Stimulated activated CD4-positive, alpha-beta T cell treated with anti-CD3 and anti-CD28 coated beads, Interleukin-2, amount 100 ng/mL, for 4 hours (primary cell): ENCODE results near the gene NCS1.

Source experiments
- DNase-seq: peaks from one replicate; pipeline ENCODE4 v3.0.0-alpha.2; 2020; ENCODE audit warnings: low read depth

Gene NCS1

DNA sequence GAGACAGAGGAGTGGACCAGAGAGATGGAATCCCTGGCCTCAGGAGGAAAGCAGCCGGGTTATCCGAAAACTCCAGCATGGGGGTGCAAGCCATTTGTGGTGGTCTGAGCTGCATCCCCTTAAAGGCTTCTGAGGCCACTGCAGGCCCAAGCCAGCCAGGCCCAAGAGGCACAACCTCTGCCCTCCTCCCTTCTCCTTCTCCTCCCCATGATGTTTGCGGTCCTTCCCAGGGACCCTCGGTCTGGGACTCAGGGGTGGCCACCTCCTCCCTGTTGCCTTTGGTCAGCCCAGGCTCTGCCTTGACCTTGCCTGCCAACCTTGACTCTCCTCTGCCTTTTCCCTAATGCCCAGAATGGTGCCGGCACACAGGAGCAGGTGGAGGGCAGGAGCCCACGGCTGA, 4.6 kb downstream of the NCS1 start:
- DNase-seq, result no peak

- no peak for DNase-seq
These were observed 5.9 kb downstream of the NCS1 start for GRCh38 chr9:130177898-130178805.

GRCh38 chr9:130179331-130179907, 7.2 kb downstream of the NCS1 start:
- no peak for DNase-seq

- no peak for DNase-seq
These were observed 8.3 kb downstream of the NCS1 start for GRCh38 chr9:130180516-130180915.

GRCh38 chr9:130181678-130182380, 9.6 kb downstream of the NCS1 start:
- no peak for DNase-seq

DNA sequence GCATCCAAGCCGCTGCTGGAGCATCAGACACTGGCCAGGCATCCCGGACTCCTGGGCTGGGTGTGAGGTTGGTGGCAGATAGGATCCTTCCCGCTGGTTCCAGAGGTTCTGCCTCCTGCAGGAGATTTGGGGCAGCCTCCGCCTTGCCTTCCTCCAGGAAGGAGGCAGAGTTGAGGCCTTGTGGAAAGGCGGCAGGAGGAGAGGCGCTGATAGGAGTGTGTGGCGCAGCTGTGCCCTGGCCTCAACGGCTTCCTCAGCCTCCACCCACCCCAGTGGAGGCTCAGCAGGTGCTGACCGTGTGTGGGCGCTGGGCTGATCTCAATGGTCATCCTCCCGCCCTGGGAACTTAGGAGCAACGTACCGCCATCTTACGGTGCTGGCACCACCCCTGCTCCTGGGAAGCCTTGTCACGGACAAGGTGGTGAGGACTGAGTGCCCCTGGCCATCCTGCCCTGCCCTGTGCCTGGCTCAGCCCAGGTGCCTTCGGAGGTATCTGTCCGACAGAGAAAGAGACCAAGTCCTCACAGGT, 10.2 kb downstream of the NCS1 start:
- no peak for DNase-seq

GRCh38 chr9:130183133-130183762, 11.0 kb downstream of the NCS1 start:
- no peak for DNase-seq

- no peak for DNase-seq
These were observed 12.8 kb downstream of the NCS1 start for GRCh38 chr9:130185017-130185416.

DNA sequence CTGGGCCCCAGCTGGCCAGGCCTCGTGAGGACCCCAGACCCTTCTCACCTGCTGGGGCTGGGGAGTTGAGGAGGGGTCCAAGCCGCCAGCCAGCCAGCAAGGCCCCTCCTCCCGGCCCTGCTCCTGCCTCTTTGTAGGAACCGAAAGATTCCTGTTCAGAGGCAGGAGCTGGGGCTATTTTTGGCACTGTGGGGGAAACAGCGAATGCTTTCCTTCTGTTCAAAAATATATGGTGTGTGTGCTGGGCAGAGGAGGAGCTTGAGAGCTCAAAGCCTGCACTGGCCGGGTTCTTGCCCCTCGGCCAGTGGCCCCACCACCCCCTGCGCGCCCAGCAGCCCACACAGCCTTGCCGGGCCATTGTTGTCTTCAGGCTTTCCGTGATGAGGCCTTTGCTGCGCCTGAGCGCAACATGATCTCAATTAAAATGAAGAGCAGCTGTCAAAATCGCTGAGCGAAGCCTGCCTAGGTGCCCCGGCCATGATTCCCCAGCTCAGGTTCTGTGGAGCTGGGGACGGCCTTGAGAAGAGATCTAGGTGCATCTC, 13.4 kb downstream of the NCS1 start:
- DNase-seq, result no peak

GRCh38 chr9:130186051-130186450, 13.8 kb downstream of the NCS1 start:
- no peak for DNase-seq

DNA sequence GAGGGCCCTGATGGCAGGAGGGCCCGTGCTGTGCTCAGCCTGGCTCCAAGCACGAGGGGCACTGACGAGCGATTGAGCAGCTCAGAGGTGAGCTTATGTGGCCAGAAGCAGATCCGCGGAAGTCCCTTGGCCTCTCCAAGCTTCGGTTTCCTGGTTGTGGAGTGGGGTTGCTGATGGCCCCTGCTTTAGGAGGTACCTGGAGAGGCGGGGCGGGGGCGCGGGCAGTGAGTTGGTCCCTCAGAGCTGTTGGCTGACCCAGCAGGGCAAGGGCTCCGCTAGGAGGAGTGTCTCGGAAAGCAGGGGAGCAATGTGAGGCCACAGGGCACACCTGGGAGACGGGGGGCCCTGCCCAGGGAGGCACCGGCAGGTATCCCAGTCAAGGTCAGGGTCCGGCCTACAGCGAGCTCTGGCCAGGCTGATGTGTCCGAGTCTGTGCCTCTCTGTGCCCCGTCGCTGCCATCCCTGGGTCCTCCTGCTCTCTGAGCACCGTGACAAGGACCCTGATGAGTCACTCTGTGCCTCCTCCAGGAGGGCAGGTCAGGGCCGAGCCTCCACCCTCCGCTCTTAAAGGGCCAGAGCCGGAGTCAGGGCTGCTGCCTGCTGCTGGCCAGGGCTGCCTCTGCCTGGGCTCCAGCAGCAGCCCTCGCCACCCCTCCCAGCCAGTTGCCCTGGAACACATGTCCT, 14.8 kb downstream of the NCS1 start:
- no peak for DNase-seq

- no peak for DNase-seq
These were observed 15.3 kb downstream of the NCS1 start for GRCh38 chr9:130187523-130187846.

DNA sequence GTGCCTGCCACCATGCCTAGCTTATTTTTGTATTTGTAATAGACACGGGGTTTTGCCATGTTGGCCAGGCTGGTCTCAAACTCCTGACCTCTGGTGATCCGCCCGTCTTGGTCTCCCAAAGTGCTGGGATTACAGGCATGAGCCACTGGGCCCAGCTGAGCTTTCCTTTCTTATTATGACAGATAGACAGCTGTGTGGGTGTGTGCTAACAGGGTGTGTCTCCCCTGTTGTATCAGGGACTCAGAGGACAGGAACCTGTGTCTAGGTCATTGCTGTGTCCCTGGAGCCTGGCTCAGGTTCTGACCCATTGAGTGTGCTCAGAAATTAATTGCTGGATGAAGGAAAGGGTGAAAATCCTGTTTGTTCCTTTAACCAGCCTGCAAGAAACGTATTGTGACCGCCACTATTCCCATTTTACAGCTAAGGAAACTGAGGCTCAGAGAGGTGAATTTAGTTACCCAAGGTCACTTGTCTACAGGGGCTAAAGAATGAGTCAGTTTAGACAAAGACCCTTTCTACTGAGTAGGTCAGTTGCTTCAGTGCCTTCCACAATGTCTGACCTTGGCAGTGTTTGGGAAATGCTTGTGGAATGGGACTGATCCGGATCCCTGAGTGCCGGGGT, 16.8 kb downstream of the NCS1 start:
- DNase-seq, result no peak

DNA sequence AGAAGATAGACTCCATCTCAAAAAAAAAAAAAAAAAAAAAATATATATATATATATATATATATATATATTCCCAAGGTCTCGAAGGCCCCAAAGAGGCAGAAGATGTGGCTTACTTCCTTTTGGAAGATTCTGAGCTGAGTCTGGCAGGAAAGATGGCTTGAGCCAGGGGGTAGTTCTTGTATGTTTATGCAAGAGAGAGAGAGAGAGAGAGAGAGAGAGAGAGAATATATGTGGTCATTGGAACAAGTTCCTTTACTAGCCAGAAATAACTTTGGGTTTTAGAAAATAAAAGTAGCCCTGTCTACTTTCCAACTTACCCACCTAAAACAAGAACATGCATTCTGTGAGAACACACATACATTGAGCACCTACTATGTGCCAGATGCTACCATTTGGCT, 17.6 kb downstream of the NCS1 start:
- DNase-seq, result no peak

DNA sequence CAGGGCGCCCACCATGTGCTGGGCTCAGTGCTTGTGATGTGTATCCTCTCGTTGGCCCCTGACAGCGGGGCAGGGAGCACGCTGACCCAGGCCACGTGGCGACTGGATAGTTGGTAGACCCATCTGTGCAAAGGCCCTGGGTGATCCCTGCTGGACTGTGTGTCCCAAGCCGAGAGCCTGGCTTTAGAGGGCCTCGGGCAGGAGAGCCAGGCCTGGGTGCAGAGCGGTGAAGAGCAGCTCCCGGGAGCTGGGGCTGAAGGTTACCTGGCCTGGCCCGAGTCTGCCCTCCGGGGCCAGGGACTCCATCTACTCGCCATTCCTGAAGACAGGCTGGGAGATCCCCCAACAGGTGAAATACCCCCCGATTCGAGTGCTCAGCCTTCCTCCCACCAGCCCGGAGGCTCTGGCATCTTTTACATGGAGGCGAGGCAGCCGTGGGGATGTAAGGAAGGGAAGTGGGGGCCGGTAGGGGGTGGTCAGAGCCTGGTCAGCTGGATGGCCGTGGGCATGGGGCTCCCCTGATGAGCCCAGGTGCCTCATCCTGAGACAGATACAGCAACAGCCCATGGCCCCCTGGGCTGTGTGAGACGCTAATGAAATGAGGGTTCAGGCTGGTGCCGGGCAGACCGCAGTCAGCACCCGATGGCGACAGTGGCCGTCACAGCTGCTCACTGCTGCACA, 19.0 kb downstream of the NCS1 start:
- no peak for DNase-seq

DNA sequence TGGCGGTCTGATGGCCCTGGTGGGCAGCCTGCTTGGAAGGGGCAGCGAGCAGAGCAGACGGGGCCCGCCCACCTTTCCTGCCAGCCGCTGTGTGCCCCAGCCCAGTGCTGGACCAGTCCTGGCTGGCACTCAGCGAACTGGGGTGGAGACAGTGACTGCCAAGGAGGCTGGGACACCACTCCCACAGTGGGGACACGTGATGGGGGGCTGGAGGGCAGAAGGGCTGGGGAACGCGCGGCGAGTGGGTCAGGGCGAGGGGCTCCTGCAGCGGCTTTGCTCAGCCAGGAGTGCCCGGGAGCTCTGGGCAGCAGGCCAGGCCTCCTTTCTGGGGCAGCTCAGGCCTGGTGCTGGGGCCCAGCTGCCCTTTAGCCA, 19.5 kb downstream of the NCS1 start:
- no peak for DNase-seq

DNA sequence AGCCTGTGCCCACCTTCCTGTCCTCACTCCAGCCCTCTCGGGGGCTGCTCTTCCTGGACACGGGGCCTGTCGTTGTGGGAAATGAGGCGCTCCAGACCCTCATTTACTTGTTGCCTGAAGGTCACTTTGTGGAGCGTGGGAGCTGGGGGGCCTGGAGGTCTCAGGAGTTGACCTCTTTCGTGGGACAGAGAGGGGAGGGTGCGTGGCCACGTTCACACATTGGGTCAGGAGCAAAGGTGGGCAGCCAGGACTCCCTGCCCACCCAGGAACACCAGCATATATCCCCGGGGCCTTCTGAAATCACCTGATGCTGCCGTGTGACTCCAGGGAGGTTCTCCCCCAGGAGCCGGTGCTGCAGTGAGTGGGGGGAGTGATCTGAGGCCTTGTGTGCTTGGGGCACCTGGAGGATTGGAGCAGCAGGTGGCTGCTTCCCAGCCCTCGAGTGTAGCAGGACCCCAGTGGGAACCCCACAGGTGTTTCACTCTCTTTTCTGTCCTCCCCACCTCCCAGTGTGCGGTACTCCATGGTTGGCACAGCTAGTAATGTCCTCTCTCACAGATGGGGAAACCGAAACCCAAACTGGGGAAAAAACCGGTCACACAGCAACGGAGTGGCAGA, 20.3 kb downstream of the NCS1 start:
- no peak for DNase-seq

DNA sequence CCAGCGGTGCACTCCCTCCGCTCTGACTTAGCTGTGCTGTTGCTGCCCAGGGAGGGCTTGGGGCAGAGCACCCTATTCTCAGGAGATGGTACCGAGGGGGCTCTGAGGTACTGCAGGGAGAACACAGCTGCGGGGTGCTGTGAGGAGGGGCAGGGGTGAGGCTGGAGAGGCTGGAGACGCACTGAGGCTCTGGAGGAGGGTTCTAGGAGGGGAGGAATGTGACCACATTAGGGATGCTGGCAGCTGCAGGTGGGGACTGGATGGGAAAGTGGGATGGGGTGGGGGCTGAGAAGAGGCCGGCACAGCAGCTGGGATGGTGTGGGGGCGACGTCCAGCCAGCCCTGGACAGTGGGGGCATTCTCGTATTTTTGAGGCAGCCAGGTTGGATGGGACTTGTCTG, 20.9 kb downstream of the NCS1 start:
- no peak for DNase-seq

DNA sequence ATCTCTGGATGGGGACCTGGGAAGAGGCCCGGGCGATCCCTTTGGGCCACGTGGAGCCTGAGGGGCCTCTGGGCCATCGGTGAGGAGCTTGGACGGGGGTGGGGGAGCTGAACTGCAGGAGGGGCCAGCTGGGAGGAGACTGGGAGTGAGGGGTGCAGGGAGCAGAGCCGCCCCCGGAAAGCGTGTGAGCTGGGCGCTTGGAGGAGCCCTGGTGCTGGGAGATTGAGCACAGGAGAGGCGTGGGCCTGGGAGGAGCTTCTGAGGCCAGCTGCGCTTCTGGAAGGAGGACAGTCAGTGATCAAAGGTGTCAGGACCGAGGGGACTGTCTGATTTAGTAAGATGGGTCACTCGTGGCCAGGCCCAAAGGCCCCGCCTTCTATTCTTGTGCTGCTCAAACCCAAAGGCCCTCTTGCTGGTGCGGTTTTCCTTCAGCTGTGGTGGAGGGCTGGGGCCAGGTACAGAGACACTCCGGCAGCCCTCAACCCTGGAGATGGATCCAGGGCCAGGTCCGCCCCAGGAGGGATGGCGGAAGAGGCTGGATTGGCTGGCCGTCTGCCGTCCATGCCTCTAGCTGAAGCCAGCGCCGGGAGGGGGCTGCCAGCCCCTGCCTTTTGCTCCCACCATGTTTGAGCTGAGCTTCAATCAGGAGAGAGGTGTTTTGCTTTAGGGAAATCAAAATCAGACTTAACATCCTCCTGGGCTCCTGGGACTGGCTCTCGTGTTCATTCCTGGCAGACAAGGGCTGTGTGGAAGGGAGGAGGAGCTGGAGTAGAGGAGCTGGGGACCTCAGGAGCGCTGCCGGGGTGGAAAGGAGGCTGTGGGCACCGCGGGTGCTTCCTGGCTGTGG, 21.6 kb downstream of the NCS1 start:
- no peak for DNase-seq
